ENCODE results near the gene SCAPER.
"Not testable (repeated sequence)": the region's sequence is repeated elsewhere in the genome, so short reads cannot be mapped to it uniquely, and the experiment has no call there.

The SCAPER gene

GRCh38 chr15:76483018-76483417 is 422.1 kb downstream of the SCAPER start:
- no peak for DNase-seq
- intact Hi-C loops (cut with DNase I) = no loop called here

- no peak for DNase-seq
- intact Hi-C loops (cut with DNase I) = no loop called here
Measured at GRCh38 chr15:76480267-76480666, 424.9 kb downstream of the SCAPER start.

- intact Hi-C loops (cut with DNase I) = no loop called here
Measured at GRCh38 chr15:76470691-76471090, 434.4 kb downstream of the SCAPER start.

GRCh38 chr15:76468722-76469121 is 436.4 kb downstream of the SCAPER start:
- intact Hi-C loops (cut with DNase I) = no loop called here

More at GRCh38 chr15:76470691-76471090, 434.4 kb downstream of the SCAPER start:
- no peak for DNase-seq

GRCh38 chr15:76467136-76467535 is 438.0 kb downstream of the SCAPER start:
- DNase-seq = no peak
- intact Hi-C loops (cut with DNase I) = no loop called here

More at GRCh38 chr15:76468722-76469121, 436.4 kb downstream of the SCAPER start:
- no peak for DNase-seq

GRCh38 chr15:76465728-76466127 is 439.4 kb downstream of the SCAPER start:
- intact Hi-C loops (cut with DNase I) = no loop called here
- DNase-seq = no peak

GRCh38 chr15:76464247-76464646 is 440.9 kb downstream of the SCAPER start:
- intact Hi-C loops (cut with DNase I) = no loop called here
- no peak for DNase-seq

GRCh38 chr15:76460871-76461270 is 444.3 kb downstream of the SCAPER start:
- intact Hi-C loops (cut with DNase I) = no loop called here
- no peak for DNase-seq

- no peak for DNase-seq
- intact Hi-C loops (cut with DNase I) = no loop called here
Measured at GRCh38 chr15:76460347-76460746, 444.8 kb downstream of the SCAPER start.

GRCh38 chr15:76451540-76451939 is 453.6 kb downstream of the SCAPER start:
- DNase-seq = no peak
- intact Hi-C loops (cut with DNase I) = no loop called here

- no peak for DNase-seq
- intact Hi-C loops (cut with DNase I) = no loop called here
Measured at GRCh38 chr15:76449455-76449854, 455.7 kb downstream of the SCAPER start.

- intact Hi-C loops (cut with DNase I) = no loop called here
- DNase-seq = no peak
Measured at GRCh38 chr15:76448755-76449154, 456.4 kb downstream of the SCAPER start.

- intact Hi-C loops (cut with DNase I) = no loop called here
- no peak for DNase-seq
Measured at GRCh38 chr15:76447728-76448441, 457.3 kb downstream of the SCAPER start.

GRCh38 chr15:76440441-76440840 is 464.7 kb downstream of the SCAPER start:
- intact Hi-C loops (cut with DNase I) = no loop called here
- DNase-seq = no peak

GRCh38 chr15:76439542-76439941 is 465.6 kb downstream of the SCAPER start:
- intact Hi-C loops (cut with DNase I) = no loop called here
- DNase-seq = no peak

- no peak for DNase-seq
- intact Hi-C loops (cut with DNase I) = no loop called here
Measured at GRCh38 chr15:76433798-76434400, 471.2 kb downstream of the SCAPER start.

- intact Hi-C loops (cut with DNase I); DNase-seq: not testable (repeated sequence)
Measured at GRCh38 chr15:76433036-76433435, 472.1 kb downstream of the SCAPER start.

- intact Hi-C loops (cut with DNase I) = no loop called here
- no peak for DNase-seq
Measured at GRCh38 chr15:76432604-76433003, 472.5 kb downstream of the SCAPER start.

GRCh38 chr15:76431971-76432370 is 473.2 kb downstream of the SCAPER start:
- DNase-seq = no peak
- intact Hi-C loops (cut with DNase I) = no loop called here

- intact Hi-C loops (cut with DNase I); DNase-seq: not testable (repeated sequence)
Measured at GRCh38 chr15:76430711-76431110, 474.4 kb downstream of the SCAPER start.

GRCh38 chr15:76429661-76430060 is 475.5 kb downstream of the SCAPER start:
- DNase-seq = no peak
- intact Hi-C loops (cut with DNase I) = no loop called here

All from head of caudate nucleus (tissue), 42 donors.